Superior temporal gyrus (tissue), 1 donor: Measurements from ENCODE around the gene AKR1C8.
"Not testable (repeated sequence)": the region's sequence is repeated elsewhere in the genome, so short reads cannot be mapped to it uniquely, and the experiment has no call there.

Experiments used
- DNase-seq: peaks from one replicate; pipeline ENCODE4 v3.0.0-alpha.2; 2016; ENCODE audit errors: extremely low spot score

The AKR1C8 gene

DNA sequence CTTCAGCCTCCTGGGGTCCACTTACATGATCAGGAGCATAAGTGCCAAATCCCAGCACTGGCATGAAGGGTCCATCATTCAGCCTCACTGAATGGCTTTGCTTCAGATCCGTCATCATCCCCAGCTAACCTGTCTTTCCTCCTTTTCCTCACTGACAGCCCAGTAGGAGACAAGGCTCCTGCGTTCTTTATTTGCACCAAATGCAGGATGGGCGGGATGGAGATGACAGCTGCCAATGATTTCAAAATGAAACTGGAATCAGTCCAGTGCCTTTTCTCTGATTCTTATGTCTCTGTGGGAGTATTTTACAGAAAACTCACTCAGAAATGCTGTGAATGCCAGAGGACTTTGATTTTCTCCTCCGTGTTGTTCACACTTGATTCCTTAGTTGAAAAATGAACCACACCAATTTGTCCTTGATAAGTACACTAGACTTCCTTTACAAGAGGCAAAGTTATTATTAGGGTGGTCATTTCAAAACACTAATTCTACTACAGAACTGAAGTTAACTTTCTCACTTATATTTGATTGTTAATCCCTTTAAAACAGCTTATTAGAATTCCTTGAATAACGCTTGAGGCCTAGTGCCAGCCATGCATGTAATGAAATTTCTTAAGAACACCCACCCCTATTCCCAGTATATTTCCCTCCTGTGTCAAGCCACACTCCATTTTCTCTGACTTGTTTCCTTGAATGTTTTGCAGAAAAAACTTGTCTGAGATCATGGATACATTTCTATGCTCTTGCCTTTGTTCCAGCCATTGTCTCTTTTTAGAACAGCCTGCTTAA, at the start of gene AKR1C8:
Gene AKR1C8 (minus strand): TSS at position 164 of the 789 bp plus-strand sequence. CDS start 46 bp downstream, at position 118.
- DNase-seq = no peak

GRCh38 chr10:5234106-5234860, 49.3 kb upstream of the AKR1C8 start:
- DNase-seq = no peak

DNA sequence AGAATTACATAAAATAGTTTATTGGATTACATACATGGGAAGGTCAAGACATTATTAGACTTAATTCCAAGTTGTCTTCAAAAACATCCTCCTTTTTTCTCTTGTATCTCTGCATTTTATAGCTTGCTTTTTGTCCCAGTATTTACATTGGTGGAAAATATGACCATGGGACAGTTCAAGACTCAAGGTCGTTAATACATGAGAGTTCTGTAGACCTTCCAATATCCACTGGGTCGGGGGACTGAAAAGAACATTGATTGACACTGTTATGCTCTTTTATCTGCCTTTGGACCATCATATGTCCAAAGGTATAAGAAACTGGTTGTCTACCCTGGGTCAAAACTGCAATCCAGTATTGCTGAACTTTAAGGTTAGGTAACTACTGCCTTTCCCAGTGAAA, 48.4 kb upstream of the AKR1C8 start:
- no peak for DNase-seq

GRCh38 chr10:5229019-5229418, 44.1 kb upstream of the AKR1C8 start:
- DNase-seq = no peak

DNA sequence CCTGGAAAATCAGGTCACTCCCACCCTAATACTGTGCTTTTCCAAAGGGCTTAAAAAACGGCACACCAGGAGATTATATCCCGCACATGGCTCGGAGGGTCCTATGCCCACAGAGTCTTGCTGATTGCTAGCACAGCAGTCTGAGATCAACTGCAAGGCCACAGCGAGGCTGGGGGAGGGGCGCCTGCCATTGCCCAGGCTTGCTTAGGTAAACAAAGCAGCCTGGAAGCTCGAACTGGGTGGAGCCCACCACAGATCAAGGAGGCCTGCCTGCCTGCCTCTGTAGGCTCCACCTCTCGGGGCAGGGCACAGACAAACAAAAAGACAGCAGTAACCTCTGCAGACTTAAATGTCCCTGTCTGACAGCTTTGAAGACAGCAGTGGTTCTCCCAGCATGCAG, 38.0 kb upstream of the AKR1C8 start:
- DNase-seq = not testable (repeated sequence)

DNA sequence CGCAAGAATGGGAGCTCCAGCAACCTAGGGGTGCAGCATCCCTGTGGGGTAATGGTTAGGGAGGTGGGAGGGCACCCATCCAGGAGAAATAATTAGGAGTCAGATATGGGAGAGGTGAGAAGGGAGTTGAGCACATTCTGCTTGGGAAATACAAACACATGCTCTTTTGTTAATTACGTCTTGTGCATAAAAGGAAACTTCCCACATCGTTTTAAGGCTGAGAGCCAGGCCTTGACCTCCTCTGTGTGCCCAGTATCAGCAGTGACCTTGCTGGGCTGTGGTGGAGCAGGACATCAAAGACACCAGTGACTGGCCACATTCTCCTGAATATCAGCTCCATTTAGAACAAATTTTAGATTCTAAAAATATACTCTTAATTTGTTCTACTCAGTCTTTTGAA, 34.3 kb upstream of the AKR1C8 start:
- DNase-seq = no peak

GRCh38 chr10:5216801-5217200, 31.9 kb upstream of the AKR1C8 start:
- DNase-seq = no peak

DNA sequence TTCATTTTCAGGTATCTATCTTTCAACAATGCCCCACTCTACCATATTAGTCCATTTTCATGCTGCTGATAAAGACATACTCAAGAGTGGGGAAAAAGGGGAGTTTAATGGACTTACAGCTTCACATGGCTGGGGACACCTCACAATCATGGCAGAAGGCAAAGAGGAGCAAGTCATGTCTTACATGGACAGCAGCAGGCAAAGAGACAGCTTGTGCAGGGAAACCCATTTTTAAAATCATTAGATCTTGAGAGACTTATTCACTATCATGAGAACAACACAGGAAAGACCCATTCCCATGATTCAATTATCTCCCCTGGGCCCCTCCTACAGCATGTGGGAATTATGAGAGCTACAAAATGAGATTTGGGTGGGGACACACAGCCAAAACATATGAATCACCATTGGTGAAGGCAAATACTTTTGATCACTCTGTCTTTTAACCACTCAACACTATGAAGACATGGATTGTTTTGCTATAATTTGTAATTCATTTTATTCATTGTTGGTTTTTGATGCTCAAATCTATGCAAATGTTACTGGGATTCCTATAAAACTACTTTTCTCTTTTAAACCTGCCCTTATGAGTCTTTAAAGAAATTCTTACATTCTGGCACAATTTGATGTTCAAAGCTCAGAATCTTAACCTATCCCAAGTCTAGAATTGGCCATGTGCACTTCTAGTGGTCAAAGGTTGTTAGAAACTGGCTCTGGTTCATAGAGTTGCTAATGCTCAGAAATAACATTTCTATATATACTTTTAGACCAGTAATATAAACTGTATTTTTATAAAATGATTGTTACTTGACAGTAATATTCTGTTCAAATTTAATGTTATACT, 27.0 kb upstream of the AKR1C8 start:
- no peak for DNase-seq

DNA sequence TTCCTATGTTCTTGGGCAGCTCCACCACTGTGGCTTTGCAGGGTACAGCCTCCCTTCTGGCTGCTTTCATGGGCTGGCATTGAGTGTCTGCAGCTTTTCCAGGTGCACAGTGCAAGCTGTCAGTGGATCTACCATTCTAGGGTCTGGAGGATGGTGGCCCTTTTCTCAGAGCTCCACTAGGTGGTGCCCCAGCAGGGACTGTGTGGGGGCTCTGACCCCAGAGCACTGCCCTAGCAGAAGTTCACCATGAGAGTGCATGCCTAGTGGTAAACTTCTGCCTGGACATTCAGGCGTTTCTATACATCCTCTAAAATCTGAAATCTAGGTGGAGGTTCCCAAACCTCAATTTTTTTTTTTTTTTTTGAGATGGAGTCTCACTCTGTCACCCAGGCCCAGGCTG, 25.3 kb upstream of the AKR1C8 start:
- DNase-seq = not testable (repeated sequence)

DNA sequence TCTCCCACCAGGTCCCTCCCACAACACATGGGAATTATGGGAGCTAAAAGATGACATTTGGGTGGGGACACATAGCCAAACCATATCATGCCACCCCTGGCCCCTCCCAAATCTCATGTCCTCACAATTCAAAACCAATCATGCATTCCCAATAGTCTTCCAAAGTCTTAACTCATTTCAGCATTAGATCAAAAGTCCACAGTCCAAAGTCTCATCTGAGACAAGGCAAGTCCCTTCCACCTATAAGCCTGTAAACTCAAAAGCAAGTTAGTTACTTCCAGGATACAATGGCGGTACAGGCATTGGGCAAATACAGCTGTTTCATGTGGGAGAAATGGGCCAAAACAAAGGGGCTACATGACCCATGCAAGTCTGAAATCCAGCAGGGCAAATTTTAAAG, 24.8 kb upstream of the AKR1C8 start:
- not testable (repeated sequence) for DNase-seq

DNA sequence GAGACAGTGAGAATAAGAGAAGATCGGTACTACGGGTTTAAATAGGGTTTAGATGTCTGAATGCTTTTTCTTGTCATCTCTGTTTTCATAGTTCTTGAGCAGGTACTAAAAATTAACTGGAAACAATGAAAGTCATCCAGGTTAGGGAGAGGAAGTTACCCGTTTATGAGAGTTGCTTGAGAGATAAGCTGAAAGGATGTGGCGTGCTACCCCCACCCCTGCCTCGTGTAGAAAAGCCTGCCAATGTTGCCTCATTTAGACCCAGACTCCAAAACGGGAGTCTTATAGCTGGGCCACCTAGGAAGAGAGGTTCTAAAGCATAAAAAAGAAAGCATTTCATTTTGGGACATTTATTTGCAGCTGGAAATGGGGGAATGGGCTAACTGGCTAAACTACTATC, 21.8 kb upstream of the AKR1C8 start:
- no peak for DNase-seq

DNA sequence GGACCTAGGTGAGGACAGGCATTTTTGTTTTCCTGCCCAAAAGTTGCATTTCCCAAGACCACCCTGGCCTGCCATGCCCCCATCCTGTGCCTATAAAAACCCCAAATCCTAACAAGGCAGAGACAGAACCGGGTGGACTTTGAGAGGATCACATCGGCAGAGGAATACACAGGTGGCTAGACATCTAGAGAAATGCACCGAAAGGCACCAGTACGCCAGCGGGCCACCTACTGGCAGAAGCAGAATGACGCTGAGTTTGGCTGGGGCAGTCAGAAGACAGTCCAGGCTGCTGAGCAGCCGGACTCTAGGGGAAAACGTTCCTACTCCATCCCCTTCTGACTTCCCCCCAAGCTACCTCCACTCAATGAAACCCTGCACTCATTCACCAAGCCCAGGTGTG, 14.4 kb upstream of the AKR1C8 start:
- DNase-seq = no peak

DNA sequence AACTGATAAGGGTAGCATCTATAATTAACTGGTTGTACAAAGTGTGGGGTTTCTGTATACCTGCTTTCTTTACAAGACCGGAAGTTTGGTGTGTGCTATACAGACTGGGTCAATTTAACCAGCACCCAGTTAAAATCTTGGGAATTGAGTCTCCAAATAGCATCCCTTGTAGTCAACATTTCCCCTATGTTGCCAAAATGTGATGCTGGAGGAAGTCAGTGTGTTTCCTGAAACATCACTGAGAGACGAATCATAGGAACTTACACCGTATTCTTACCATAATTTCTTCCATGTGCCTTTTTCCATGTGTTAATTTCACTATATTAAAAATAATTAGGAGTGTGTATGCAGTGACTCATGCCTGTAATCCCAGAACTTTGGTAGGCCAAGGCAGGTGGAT, 13.4 kb upstream of the AKR1C8 start:
- DNase-seq = no peak

- DNase-seq = no peak
Observed at GRCh38 chr10:5196702-5197113, 11.8 kb upstream of the AKR1C8 start, which contains the start of gene AKR1C4. Gene AKR1C4 (plus strand): TSS chr10:5196837. CDS start chr10:5196868, 31 bp downstream.

- no peak for DNase-seq
Observed at GRCh38 chr10:5195727-5196374, 10.9 kb upstream of the AKR1C8 start.

GRCh38 chr10:5194431-5194830, 9.5 kb upstream of the AKR1C8 start:
- no peak for DNase-seq

DNA sequence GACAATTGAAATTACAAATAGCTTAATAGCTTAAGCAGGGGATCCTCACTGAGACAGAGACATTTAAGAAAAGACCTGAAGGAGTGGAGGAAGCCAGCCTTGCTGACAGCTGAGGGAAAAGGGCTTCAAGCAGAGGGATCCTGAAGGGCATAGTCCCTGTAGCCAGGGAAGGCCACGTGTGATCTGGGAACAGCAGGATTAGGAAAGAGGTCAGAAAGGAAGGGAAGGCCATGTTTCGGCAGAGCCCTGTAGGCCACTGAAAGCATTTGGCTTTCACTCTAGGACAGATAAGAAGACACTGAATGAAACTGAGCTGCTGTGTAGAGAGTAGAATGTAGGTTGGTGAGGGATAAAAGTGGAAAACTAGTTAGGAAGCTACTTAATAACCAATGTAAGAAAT, 3.4 kb upstream of the AKR1C8 start:
- DNase-seq = no peak

- DNase-seq = no peak
Observed at GRCh38 chr10:5187867-5188266, 2.9 kb upstream of the AKR1C8 start.

DNA sequence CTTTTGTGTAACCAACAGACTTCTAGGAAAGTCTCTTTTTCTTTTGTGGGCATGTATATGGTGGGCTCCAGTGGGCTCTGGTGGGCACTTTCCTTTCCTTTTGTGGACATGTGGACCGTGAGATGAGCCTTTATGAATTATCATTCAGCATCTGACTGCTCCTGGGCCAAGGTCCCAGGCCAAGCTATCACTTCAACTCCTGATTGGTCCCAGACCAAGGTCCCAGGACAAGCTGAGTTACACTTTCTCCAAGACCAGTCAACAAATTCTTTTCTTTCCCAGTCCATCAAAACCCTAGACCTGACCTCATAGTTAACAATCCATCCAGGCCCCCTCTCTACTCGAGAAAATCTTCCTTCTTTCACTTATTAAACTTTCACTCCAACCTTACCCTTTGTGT, 1.0 kb downstream of the AKR1C8 start:
- DNase-seq = no peak

DNA sequence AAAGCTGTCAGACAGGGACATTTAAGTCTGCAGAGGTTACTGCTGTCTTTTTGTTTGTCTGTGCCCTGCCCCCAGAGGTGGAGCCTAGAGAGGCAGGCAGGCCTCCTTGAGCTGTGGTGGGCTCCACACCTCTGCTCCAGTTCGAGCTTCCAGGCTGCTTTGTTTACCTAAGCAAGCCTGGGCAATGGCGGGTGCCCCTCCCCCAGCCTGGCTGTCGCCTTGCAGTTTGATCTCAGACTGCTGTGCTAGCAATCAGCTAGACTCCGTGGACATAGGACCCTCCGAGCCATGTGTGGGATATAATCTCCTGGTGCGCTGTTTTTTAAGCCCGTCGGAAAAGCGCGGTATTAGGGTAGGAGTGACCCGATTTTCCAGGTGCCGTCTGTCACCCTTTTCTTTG, 4.4 kb downstream of the AKR1C8 start:
- not testable (repeated sequence) for DNase-seq

DNA sequence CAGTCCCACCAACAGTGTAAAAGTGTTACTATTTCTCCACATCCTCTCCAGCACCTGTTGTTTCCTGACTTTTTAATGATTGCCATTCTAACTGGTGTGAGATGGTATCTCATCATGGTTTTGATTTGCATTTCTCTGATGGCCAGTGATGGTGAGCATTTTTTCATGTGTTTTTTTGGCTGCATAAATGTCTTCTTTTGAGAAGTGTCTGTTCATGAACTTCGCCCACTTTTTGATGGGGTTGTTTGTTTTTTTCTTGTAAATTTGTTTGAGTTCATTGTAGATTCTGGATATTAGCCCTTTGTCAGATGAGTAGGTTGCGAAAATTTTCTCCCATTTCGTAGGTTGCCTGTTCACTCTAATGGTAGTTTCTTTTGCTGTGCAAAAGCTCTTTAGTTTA, 9.4 kb downstream of the AKR1C8 start:
- DNase-seq = not testable (repeated sequence)
